HepG2 (cell line): Measurements from ENCODE around the gene B4GALT7. TPM values are rescaled to one million over a fixed set of nuclear protein-coding genes. Genes with fewer than 3 reads are reported as not detected.
A peak's percentile ranks its signal among the peaks of the same experiment; 100 is the strongest.

ENCODE experiments used
- EEA1 ChIP-seq: sonication (generic); formaldehyde crosslinking; IDR thresholded peaks from 2 replicates; pipeline ENCODE4 v1.5.1; 2020; ENCODE audit warnings: mild to moderate bottlenecking, missing genetic modification reagents, borderline replicate concordance
- FOXM1 ChIP-seq: sonication (generic); formaldehyde crosslinking; IDR thresholded peaks from 2 replicates; pipeline ENCODE4 v1.5.0; 2020; ENCODE audit warnings: missing genetic modification reagents
- GABPB1 ChIP-seq: IDR thresholded peaks from 2 replicates; pipeline ENCODE4 v1.6.1; 2016; ENCODE audit warnings: mild to moderate bottlenecking, missing genetic modification reagents, moderate library complexity, missing compliant biosample characterization
- GTF2F1 ChIP-seq: fragments of 150-350 bp; IDR thresholded peaks from 2 replicates; pipeline ENCODE4 v1.6.1; 2014; ENCODE audit warnings: low read length
- JUND ChIP-seq: sonication (generic); formaldehyde crosslinking; IDR thresholded peaks from 2 replicates; pipeline ENCODE4 v1.8.0; 2022; ENCODE audit warnings: mild to moderate bottlenecking, missing genetic modification reagents
- MIXL1 ChIP-seq: IDR thresholded peaks from 2 replicates; pipeline ENCODE4 v1.6.1; 2016
- NRL ChIP-seq: sonication (generic); formaldehyde crosslinking; IDR thresholded peaks from 2 replicates; pipeline ENCODE4 v1.5.0; 2020; ENCODE audit warnings: missing genetic modification reagents, mild to moderate bottlenecking, moderate library complexity, borderline replicate concordance
- PHF8 ChIP-seq: sonication (generic); formaldehyde crosslinking; IDR thresholded peaks from 2 replicates; pipeline ENCODE4 v1.5.0; 2020; ENCODE audit warnings: missing genetic modification reagents
- RBFOX2 ChIP-seq: fragments of 200-400 bp; formaldehyde crosslinking; IDR thresholded peaks from 2 replicates; pipeline ENCODE4 v1.6.1; 2017; ENCODE audit warnings: low read depth, mild to moderate bottlenecking, low read length
- SRSF4 ChIP-seq: fragments of 200-400 bp; formaldehyde crosslinking; IDR thresholded peaks from one replicate; pipeline ENCODE4 v1.6.1; 2018; ENCODE audit warnings: mild to moderate bottlenecking, low read depth, low read length, moderate library complexity; ENCODE audit not compliant: poor library complexity, severe bottlenecking
- ZIK1 ChIP-seq: sonication (generic); formaldehyde crosslinking; IDR thresholded peaks from 2 replicates; pipeline ENCODE4 v1.5.0; 2020; ENCODE audit warnings: mild to moderate bottlenecking, low read depth, missing genetic modification reagents, borderline replicate concordance
- ZNF234 ChIP-seq: sonication (generic); formaldehyde crosslinking; conservative IDR thresholded peaks from 2 replicates; pipeline ENCODE4 v1.5.1; 2020; ENCODE audit warnings: mild to moderate bottlenecking, missing genetic modification reagents
- ZNF260 ChIP-seq: sonication (generic); formaldehyde crosslinking; IDR thresholded peaks from 2 replicates; pipeline ENCODE4 v1.4.0; 2020; ENCODE audit warnings: missing genetic modification reagents, low read depth, mild to moderate bottlenecking, borderline replicate concordance
- ZNF264 ChIP-seq: sonication (generic); formaldehyde crosslinking; IDR thresholded peaks from 2 replicates; pipeline ENCODE4 v1.4.0; 2020; ENCODE audit warnings: missing genetic modification reagents
- ZNF430 ChIP-seq: sonication (generic); formaldehyde crosslinking; IDR thresholded peaks from 2 replicates; pipeline ENCODE4 v1.9.0; 2021; ENCODE audit warnings: mild to moderate bottlenecking, missing genetic modification reagents
- ZNF441 ChIP-seq: sonication (generic); formaldehyde crosslinking; IDR thresholded peaks from 2 replicates; pipeline ENCODE4 v1.7.0; 2021; ENCODE audit warnings: missing genetic modification reagents, borderline replicate concordance
- ZNF510 ChIP-seq: sonication (generic); formaldehyde crosslinking; IDR thresholded peaks from 2 replicates; pipeline ENCODE4 v1.4.0; 2020; ENCODE audit warnings: low read depth, mild to moderate bottlenecking, missing genetic modification reagents
- polyA plus RNA-seq, 8 experiments: library from polyadenylated mRNA; depleted of rRNA in 3 of 8; stranded (reverse) in 7 of 8; unstranded in 1 of 8; fragments of >200 nt; fragmentation: Illumina TruSeq in 4 of 8; extraction: Trizol in 4 of 8; gene quantifications; 2 replicates each; pipeline versions ENCODE4 v1.2.1 to v1.2.3, GENCODE V29; 2011 to 2016; ENCODE audit warnings: low read depth in 4 of 8, missing spikeins in 1 of 8, mixed read lengths in 1 of 8; ENCODE audit not compliant: insufficient read depth in 1 of 8
- total RNA-seq, 5 experiments: library from RNA; depleted of rRNA; stranded (reverse); fragments of >200 nt; fragmentation: Illumina TruSeq; extraction: Trizol; gene quantifications; 2 replicates each; pipeline ENCODE4 v1.2.3, GENCODE V29; 2016; ENCODE audit warnings: low read depth in 1 of 5
- TF ChIP-seq, protein P1 (sequence below): sonication (generic); formaldehyde crosslinking; IDR thresholded peaks from 2 replicates; pipeline ENCODE4 v1.5.1; 2020; ENCODE audit warnings: missing genetic modification reagents, mild to moderate bottlenecking, borderline replicate concordance
- TF ChIP-seq, protein P2 (sequence below): sonication (generic); formaldehyde crosslinking; IDR thresholded peaks from 2 replicates; pipeline ENCODE4 v1.4.0; 2020; ENCODE audit warnings: mild to moderate bottlenecking, missing genetic modification reagents
- TF ChIP-seq, protein P3 (sequence below): sonication (generic); formaldehyde crosslinking; IDR thresholded peaks from 2 replicates; pipeline ENCODE4 v1.4.0; 2020; ENCODE audit warnings: low read depth, missing genetic modification reagents
- TF ChIP-seq, protein P4 (sequence below): sonication (generic); formaldehyde crosslinking; IDR thresholded peaks from 2 replicates; pipeline ENCODE4 v1.4.0; 2020; ENCODE audit warnings: mild to moderate bottlenecking, missing genetic modification reagents

Gene B4GALT7
- total and polyA plus RNA-seq, 2 of the 13 experiments (the other 11 are each of a cell fraction or from before 2014, with no cell fraction given), result 16.4 to 20.5 TPM

DNA sequence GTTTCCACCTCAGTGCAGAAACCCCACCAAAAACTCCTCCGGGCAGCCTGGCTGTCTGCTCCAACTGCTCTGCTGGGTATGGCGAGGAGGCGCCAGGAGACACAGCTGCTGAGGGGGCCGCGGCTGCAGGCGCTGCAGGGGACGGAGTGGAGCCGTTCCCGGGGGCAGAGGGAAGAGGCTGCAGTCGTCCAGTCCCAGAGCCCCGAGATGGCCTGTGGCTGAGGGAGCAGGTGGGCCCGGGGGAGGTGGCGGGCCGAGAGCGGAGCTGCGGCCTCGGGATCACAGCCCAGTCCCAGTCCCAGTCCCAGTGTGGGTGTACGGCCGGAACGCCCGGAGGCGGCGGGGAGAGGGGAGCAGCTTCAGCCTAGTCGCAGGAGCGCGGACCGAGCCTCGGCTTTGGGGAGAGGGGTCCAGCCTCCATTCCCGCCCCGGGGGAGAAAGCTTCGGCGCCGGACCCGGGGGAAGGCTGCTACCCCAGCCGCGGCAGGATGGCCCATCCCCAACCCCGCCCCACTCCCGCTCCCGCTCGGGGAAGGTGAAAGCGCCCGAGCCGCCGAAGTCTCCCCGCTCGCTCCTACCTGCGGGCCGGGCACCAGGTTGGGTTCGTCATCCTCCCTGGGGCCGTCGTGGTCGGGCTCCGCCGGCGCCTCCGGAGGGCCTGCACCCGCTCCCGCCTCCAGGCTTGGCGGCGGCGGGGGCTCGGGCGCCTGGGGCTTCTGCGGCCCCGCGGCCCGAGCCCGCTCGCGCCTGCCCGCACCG is 46.1 kb upstream of the B4GALT7 start (continued):
- no peak for TF ChIP-seq ZNF260 (CRISPR knock-in tag)
- no peak for TF ChIP-seq EEA1 (CRISPR knock-in tag)
- TF ChIP-seq MIXL1 (CRISPR knock-in tag), result no peak
- TF ChIP-seq SRSF4, result no peak
- TF ChIP-seq FOXM1 (CRISPR knock-in tag), result no peak
- 0 out of 2 replicates have a peak, but pooled peaks have one; percentile 42 for TF ChIP-seq ZNF234 (CRISPR knock-in tag)
- no peak for TF ChIP-seq ZNF510
- TF ChIP-seq ZIK1 (CRISPR knock-in tag), result no peak
- peak; percentile 38; the same call in 1 of the 2 replicates for TF ChIP-seq PHF8 (CRISPR knock-in tag)
- TF ChIP-seq, protein P1, sequence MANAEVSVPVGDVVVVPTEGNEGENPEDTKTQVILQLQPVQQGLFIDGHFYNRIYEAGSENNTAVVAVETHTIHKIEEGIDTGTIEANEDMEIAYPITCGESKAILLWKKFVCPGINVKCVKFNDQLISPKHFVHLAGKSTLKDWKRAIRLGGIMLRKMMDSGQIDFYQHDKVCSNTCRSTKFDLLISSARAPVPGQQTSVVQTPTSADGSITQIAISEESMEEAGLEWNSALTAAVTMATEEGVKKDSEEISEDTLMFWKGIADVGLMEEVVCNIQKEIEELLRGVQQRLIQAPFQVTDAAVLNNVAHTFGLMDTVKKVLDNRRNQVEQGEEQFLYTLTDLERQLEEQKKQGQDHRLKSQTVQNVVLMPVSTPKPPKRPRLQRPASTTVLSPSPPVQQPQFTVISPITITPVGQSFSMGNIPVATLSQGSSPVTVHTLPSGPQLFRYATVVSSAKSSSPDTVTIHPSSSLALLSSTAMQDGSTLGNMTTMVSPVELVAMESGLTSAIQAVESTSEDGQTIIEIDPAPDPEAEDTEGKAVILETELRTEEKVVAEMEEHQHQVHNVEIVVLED (CRISPR knock-in tag), result no peak
- TF ChIP-seq ZNF264, result no peak
- TF ChIP-seq NRL (CRISPR knock-in tag), result no peak
- no peak for TF ChIP-seq ZNF441
- TF ChIP-seq RBFOX2, result peak; percentile 45; the same call in 1 of the 2 replicates
- TF ChIP-seq, protein P2, sequence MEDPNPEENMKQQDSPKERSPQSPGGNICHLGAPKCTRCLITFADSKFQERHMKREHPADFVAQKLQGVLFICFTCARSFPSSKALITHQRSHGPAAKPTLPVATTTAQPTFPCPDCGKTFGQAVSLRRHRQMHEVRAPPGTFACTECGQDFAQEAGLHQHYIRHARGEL (CRISPR knock-in tag), result no peak
- TF ChIP-seq JUND (CRISPR knock-in tag), result no peak
- TF ChIP-seq, protein P3, sequence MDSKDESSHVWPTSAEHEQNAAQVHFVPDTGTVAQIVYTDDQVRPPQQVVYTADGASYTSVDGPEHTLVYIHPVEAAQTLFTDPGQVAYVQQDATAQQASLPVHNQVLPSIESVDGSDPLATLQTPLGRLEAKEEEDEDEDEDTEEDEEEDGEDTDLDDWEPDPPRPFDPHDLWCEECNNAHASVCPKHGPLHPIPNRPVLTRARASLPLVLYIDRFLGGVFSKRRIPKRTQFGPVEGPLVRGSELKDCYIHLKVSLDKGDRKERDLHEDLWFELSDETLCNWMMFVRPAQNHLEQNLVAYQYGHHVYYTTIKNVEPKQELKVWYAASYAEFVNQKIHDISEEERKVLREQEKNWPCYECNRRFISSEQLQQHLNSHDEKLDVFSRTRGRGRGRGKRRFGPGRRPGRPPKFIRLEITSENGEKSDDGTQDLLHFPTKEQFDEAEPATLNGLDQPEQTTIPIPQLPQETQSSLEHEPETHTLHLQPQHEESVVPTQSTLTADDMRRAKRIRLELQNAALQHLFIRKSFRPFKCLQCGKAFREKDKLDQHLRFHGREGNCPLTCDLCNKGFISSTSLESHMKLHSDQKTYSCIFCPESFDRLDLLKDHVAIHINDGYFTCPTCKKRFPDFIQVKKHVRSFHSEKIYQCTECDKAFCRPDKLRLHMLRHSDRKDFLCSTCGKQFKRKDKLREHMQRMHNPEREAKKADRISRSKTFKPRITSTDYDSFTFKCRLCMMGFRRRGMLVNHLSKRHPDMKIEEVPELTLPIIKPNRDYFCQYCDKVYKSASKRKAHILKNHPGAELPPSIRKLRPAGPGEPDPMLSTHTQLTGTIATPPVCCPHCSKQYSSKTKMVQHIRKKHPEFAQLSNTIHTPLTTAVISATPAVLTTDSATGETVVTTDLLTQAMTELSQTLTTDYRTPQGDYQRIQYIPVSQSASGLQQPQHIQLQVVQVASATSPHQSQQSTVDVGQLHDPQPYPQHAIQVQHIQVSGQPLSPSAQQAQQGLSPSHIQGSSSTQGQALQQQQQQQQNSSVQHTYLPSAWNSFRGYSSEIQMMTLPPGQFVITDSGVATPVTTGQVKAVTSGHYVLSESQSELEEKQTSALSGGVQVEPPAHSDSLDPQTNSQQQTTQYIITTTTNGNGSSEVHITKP (CRISPR knock-in tag), result no peak
- TF ChIP-seq GTF2F1, result no peak
- TF ChIP-seq, protein P4, sequence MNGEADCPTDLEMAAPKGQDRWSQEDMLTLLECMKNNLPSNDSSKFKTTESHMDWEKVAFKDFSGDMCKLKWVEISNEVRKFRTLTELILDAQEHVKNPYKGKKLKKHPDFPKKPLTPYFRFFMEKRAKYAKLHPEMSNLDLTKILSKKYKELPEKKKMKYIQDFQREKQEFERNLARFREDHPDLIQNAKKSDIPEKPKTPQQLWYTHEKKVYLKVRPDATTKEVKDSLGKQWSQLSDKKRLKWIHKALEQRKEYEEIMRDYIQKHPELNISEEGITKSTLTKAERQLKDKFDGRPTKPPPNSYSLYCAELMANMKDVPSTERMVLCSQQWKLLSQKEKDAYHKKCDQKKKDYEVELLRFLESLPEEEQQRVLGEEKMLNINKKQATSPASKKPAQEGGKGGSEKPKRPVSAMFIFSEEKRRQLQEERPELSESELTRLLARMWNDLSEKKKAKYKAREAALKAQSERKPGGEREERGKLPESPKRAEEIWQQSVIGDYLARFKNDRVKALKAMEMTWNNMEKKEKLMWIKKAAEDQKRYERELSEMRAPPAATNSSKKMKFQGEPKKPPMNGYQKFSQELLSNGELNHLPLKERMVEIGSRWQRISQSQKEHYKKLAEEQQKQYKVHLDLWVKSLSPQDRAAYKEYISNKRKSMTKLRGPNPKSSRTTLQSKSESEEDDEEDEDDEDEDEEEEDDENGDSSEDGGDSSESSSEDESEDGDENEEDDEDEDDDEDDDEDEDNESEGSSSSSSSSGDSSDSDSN (CRISPR knock-in tag), result peak; percentile 39; the same call in 1 of the 2 replicates
- no peak for TF ChIP-seq ZNF430
- TF ChIP-seq GABPB1 (CRISPR knock-in tag), result peak; percentile 12; the same call in 1 of the 2 replicates
